Mucosa of stomach (tissue), 1 donor: ENCODE measurements around the gene CNTNAP5.

Experiments
- H3K27me3 ChIP-seq: one replicate; pipeline ENCODE4 v1.7.0; 2013; ENCODE audit warnings: mild to moderate bottlenecking, low read length; ENCODE audit not compliant: control insufficient read depth, insufficient read depth
- H3K36me3 ChIP-seq: one replicate; pipeline ENCODE4 v1.7.0; 2013; ENCODE audit warnings: low read length; ENCODE audit not compliant: control insufficient read depth, insufficient read depth
- H3K4me1 ChIP-seq: one replicate; pipeline ENCODE4 v1.7.0; 2013; ENCODE audit warnings: mild to moderate bottlenecking, low read length; ENCODE audit not compliant: control insufficient read depth, insufficient read depth
- H3K4me3 ChIP-seq: one replicate; pipeline ENCODE4 v1.7.0; 2013; ENCODE audit warnings: low read length
- H3K9ac ChIP-seq: one replicate; pipeline ENCODE4 v1.7.0; 2013; ENCODE audit warnings: mild to moderate bottlenecking, low read length, moderate library complexity
- H3K9me3 ChIP-seq: one replicate; pipeline ENCODE4 v1.7.0; 2013; ENCODE audit warnings: mild to moderate bottlenecking, low read length, moderate library complexity; ENCODE audit not compliant: control insufficient read depth
- donor health status: Pancreatic carcinoma.

CNTNAP5 gene

GRCh38 chr2:124318913-124319312 is 293.8 kb downstream of the CNTNAP5 start:
- H3K4me1 ChIP-seq: no peaks in the 10 kb centered on the region
- H3K36me3 ChIP-seq: no peaks in the 10 kb centered on the region
- no peak overlapping the region for H3K9ac ChIP-seq
- H3K9me3 ChIP-seq: no peaks in the 10 kb centered on the region
- H3K27me3 ChIP-seq: no peaks in the 10 kb centered on the region
- H3K4me3 ChIP-seq: no peak overlapping the region

DNA sequence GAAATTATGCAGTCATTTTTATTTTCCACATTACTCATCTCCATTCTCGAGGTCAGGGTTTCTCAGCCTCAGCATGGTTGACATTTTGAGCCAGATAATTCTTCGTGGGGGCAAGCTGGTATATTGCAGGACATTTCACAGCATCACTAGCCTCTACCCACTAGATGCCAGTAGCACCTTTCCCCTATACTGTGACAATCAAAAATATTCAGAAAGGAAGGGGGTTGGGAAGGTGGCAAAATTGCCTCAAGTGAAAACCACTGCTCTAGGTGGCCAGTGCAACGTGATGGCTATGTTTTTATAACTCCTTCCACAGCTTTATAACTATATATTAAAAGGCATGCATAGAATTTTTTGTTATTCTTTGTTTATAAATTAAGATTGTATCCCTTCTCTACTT is 294.5 kb downstream of the CNTNAP5 start:
- no peak overlapping the region for H3K9ac ChIP-seq
- H3K4me1 ChIP-seq: no peaks in the 10 kb centered on the region
- no peaks in the 10 kb centered on the region for H3K36me3 ChIP-seq
- H3K27me3 ChIP-seq: no peaks in the 10 kb centered on the region
- H3K4me3 ChIP-seq: no peak overlapping the region
- no peaks in the 10 kb centered on the region for H3K9me3 ChIP-seq

DNA sequence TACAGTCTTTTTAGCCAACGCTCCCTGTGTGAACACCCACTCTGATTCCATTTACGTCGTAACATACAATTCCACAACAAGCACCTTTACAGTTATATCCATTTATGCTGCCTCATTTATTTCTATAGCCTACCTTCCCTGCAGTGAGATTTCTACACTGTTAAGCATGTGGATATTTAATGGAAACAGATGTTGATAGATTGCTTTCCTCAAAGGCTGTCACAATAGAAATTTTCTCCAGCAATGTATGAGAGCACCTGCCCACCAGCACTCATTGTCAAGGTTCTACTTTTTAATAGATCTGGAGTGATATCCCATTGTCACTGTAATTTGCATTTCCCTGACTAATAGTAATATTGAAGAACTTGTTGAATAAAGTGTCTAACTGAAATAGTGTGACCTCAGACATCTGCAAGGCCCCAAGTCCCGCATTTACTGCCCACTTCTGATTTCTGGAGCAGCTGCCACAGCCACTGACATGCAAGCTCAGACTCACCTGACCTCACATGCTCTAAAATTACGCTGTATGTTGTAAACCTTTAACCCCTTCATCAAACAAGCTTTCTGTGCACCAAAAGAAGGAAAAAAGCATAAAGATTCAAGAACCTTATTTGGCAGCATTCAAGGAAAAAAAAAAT is 295.1 kb downstream of the CNTNAP5 start:
- Histone ChIP-seq H3K36me3 (no peaks in the 10 kb centered on the region), H3K4me3 (no peak overlapping the region), H3K9me3 (no peaks in the 10 kb centered on the region), H3K4me1 (no peaks in the 10 kb centered on the region), H3K9ac (no peak overlapping the region), H3K27me3 (no peaks in the 10 kb centered on the region)

DNA sequence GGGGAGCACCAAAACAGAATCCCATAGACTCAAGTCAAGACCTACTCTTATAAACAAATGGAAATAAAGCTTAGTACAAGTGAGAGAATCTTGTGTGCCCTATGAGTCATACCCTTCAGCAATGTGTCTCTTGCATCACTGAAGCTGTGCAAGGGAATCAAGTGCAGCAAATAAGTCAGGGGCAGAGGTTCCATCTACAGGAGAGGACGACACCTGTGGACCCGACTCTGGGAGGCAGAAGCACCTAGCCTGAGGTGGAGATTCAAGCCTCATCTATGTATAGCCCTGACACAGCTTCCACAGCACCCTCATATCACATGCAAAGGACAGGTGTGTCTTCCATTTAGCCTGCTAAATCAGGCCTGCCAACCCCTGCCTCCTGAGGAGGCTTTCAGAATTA is 298.2 kb downstream of the CNTNAP5 start:
- Histone ChIP-seq H3K36me3 (no peaks in the 10 kb centered on the region), H3K4me1 (no peaks in the 10 kb centered on the region), H3K9me3 (no peaks in the 10 kb centered on the region)

DNA sequence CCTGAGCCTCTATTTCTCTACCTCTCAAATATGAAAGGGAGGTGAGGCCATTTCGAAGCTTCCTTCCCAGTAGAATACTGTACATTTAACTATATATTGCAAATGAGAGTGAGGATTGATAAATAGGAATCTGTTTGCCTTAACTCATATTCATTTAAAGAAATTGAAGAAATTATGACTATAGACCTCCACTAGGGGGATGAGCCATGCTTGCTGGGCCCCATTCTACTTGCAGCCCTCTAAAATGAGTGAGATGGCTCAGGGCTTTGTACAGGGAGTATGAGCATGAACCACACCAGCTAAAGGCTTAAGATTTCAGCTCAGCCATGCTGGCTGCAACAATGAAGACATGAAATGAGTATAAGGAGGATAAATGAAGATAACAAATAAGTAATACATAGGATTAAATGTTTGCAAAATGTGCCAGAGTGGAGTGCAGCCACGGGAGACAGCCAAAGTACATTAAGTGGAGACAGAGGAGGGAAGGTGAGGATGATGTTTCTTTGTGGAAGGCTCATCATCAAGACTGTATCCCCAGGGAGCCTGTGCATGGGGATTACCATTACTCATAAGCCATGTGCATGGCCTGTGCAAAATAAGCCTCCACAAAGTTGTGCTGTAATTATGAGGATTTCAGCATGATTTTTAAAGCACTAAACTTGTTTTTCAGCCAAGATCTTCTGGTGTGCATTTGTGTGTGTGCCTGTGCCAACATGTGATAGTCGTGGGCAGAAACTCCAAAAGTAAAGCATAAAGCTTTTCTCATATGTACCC is 300.8 kb downstream of the CNTNAP5 start:
- no peaks in the 10 kb centered on the region for H3K27me3 ChIP-seq
- H3K36me3 ChIP-seq: no peaks in the 10 kb centered on the region
- no peak overlapping the region for H3K9ac ChIP-seq
- no peak overlapping the region for H3K4me3 ChIP-seq
- no peaks in the 10 kb centered on the region for H3K9me3 ChIP-seq
- no peaks in the 10 kb centered on the region for H3K4me1 ChIP-seq

More for the DNA sequence above, 298.2 kb downstream of the CNTNAP5 start:
- Histone ChIP-seq H3K4me3 (no peak overlapping the region), H3K9ac (no peak overlapping the region), H3K27me3 (no peaks in the 10 kb centered on the region)

- H3K4me3 ChIP-seq: no peak overlapping the region
- no peaks in the 10 kb centered on the region for H3K9me3 ChIP-seq
- H3K9ac ChIP-seq: no peak overlapping the region
- no peaks in the 10 kb centered on the region for H3K4me1 ChIP-seq
- H3K36me3 ChIP-seq: no peaks in the 10 kb centered on the region
- H3K27me3 ChIP-seq: no peaks in the 10 kb centered on the region
Measured at GRCh38 chr2:124327303-124327702, 302.2 kb downstream of the CNTNAP5 start.

GRCh38 chr2:124328397-124328796 is 303.3 kb downstream of the CNTNAP5 start:
- Histone ChIP-seq H3K4me1 (no peaks in the 10 kb centered on the region), H3K9ac (no peak overlapping the region), H3K27me3 (no peaks in the 10 kb centered on the region), H3K36me3 (no peaks in the 10 kb centered on the region), H3K4me3 (no peak overlapping the region), H3K9me3 (no peaks in the 10 kb centered on the region)

DNA sequence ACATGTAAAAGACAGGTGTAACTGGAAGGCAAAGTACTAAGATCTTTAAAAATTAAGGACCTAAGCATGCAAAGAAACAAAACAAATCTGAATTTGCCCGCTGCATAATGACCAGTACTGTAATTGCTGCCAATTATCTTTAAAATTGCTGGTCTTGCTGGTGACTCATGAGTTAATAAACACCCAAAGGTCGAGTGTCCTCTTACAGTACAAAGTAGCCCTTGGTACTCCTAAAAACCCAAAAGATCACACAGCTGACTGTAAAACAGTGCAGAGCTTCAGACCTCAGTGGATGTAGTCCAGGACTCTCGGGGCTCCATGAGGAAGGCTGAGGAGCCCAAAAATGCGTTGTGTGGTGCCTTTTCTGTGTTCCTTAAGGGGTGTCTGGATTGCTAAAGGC is 308.7 kb downstream of the CNTNAP5 start:
- Histone ChIP-seq H3K36me3 (no peaks in the 10 kb centered on the region), H3K9ac (no peak overlapping the region), H3K27me3 (no peaks in the 10 kb centered on the region), H3K4me1 (no peaks in the 10 kb centered on the region), H3K9me3 (no peaks in the 10 kb centered on the region), H3K4me3 (no peak overlapping the region)

- Histone ChIP-seq H3K4me3 (no peak overlapping the region), H3K36me3 (no peaks in the 10 kb centered on the region), H3K4me1 (no peaks in the 10 kb centered on the region), H3K9ac (no peak overlapping the region), H3K27me3 (no peaks in the 10 kb centered on the region), H3K9me3 (no peaks in the 10 kb centered on the region)
Measured at GRCh38 chr2:124335058-124335457, 310.0 kb downstream of the CNTNAP5 start.

DNA sequence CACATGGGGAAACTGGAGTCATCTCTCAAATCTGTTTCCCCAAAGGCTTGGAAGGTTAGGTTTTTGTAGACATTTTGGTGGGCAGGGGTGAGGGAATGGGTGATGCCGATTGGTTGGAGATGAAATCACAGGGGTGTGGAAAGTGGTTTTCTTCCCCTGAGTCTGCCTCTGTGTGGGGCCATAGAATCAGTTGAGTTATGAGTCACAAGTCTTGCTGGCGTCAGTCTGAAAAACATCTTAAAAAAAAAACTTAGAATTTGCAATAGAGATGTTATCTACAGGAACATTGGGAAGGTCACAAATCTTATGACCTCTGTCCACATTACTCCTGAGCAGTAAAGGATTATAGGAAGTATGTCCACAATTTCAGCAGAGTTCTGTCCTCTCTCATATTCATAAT is 314.6 kb downstream of the CNTNAP5 start:
- H3K9me3 ChIP-seq: no peaks in the 10 kb centered on the region
- H3K9ac ChIP-seq: no peak overlapping the region
- no peak overlapping the region for H3K4me3 ChIP-seq
- no peaks in the 10 kb centered on the region for H3K27me3 ChIP-seq
- H3K4me1 ChIP-seq: no peaks in the 10 kb centered on the region
- no peaks in the 10 kb centered on the region for H3K36me3 ChIP-seq

DNA sequence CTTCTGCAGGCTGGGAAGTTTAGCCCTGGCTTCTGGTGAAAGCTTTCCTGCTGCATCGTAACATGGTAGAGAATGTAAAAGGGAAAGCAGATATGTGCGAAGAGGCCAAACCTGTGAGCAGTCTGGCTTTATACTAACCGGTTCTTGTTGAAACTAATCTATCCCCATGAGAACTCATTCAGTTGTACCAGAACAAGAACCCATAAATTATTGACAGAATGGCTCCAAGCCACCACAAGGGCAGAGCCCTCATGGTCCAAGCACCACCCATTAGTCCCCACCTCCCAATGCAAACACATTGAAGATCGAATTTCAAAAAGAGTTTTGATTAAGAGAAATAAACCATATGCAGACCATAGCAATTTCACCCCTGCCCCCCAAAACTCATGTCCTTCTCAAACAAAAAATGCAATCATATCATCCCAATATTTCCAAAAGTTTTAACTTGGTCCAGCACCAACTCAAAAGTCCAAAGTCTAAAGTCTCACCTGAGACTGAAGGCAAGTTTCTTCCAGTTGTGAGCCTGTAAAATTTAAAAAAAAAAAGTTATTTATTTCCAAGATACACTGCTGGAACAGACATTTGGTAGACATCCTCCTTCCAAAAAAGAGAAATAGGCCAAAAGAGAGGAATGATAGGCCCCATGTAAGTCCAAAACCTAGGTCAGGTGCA is 318.9 kb downstream of the CNTNAP5 start:
- Histone ChIP-seq H3K4me1 (no peaks in the 10 kb centered on the region), H3K4me3 (no peak overlapping the region), H3K9ac (no peak overlapping the region), H3K9me3 (no peaks in the 10 kb centered on the region), H3K27me3 (no peaks in the 10 kb centered on the region), H3K36me3 (no peaks in the 10 kb centered on the region)

GRCh38 chr2:124347209-124347608 is 322.1 kb downstream of the CNTNAP5 start:
- H3K27me3 ChIP-seq: no peaks in the 10 kb centered on the region
- H3K4me3 ChIP-seq: no peak overlapping the region
- no peaks in the 10 kb centered on the region for H3K36me3 ChIP-seq
- no peaks in the 10 kb centered on the region for H3K9me3 ChIP-seq
- no peaks in the 10 kb centered on the region for H3K4me1 ChIP-seq
- no peak overlapping the region for H3K9ac ChIP-seq
